Lung (tissue), 12 donors: ENCODE data around the gene CELF6. TPM values are rescaled to one million over a fixed set of nuclear protein-coding genes. Genes with fewer than 3 reads are reported as not detected.
A peak's percentile ranks its signal among the peaks of the same experiment; 100 is the strongest.

ENCODE experiments used
- ATAC-seq: fragments of 200-7000 bp; cut with Tn5 transposase; one replicate; pipeline ENCODE4 v1.9.1; 2020; ENCODE audit warnings: moderate number of reproducible peaks; ENCODE audit not compliant: insufficient read depth, low FRiP score
- DNase-seq, 3 donors: peaks; one replicate each; pipeline ENCODE4 v3.0.0-alpha.2; 2013 to 2017
- H3K27ac ChIP-seq, 2 donors: one replicate each; pipeline ENCODE4 v1.5.1; 2013; ENCODE audit warnings: mild to moderate bottlenecking in 2 of 2, moderate library complexity in 2 of 2, control low read depth in 1 of 2, inconsistent platforms in 1 of 2, low read depth in 1 of 2, low read length in 1 of 2
- H3K27me3 ChIP-seq, 3 donors: one replicate each; pipeline ENCODE4 v1.5.1; 2013; ENCODE audit warnings: low read length in 2 of 3; ENCODE audit not compliant: control insufficient read depth in 3 of 3, insufficient read depth in 3 of 3
- H3K36me3 ChIP-seq, 4 donors: one replicate each; pipeline ENCODE4 v1.5.1; 2013; ENCODE audit warnings: low read length in 4 of 4, mild to moderate bottlenecking in 1 of 4, moderate library complexity in 1 of 4; ENCODE audit not compliant: control insufficient read depth in 4 of 4, insufficient read depth in 4 of 4
- H3K4me1 ChIP-seq, 5 donors: one replicate each; pipeline ENCODE4 v1.5.1; 2013; ENCODE audit warnings: low read length in 5 of 5, mild to moderate bottlenecking in 2 of 5, moderate library complexity in 1 of 5; ENCODE audit not compliant: control insufficient read depth in 5 of 5, insufficient read depth in 5 of 5
- H3K4me3 ChIP-seq: one replicate; pipeline ENCODE4 v1.5.1; 2013; ENCODE audit warnings: mild to moderate bottlenecking, control low read depth, moderate library complexity
- H3K9ac ChIP-seq, 2 donors: one replicate each; pipeline ENCODE4 v1.5.1; 2013; ENCODE audit warnings: low read length in 2 of 2, control low read depth in 1 of 2; ENCODE audit not compliant: insufficient read depth in 1 of 2
- H3K9me3 ChIP-seq, 4 donors: one replicate each; pipeline ENCODE4 v1.5.1; 2013; ENCODE audit warnings: low read length in 3 of 4, mild to moderate bottlenecking in 1 of 4, moderate library complexity in 1 of 4; ENCODE audit not compliant: control insufficient read depth in 4 of 4, insufficient read depth in 3 of 4
- WGBS, 2 donors: extraction: QIAGEN DNeasy Blood & Tissue Kit; methylation state at CpG; one replicate each; pipeline ENCODE4 v1.1.7; 2013; 5-methylcytosine and 5-hydroxymethylcytosine counted together
- polyA plus RNA-seq, 2 donors: library from polyadenylated mRNA; stranded (reverse); fragments of 200-250 nt; gene quantifications; one replicate each; pipeline ENCODE4 v1.2.1, GENCODE V29; 2013
- total RNA-seq, 2 donors: library from RNA; depleted of rRNA in 1 of 2; stranded (reverse); fragments of >200 nt in 1 of 2; gene quantifications; one replicate each; pipeline ENCODE4 v1.2.1, GENCODE V29; 2014 to 2021
- TF ChIP-seq, protein P1 (sequence below): IDR thresholded peaks from 2 replicates; pipeline ENCODE4 v1.5.1; 2012; ENCODE audit warnings: mild to moderate bottlenecking; ENCODE audit errors: control extremely low read depth, extremely low read depth
- donor health status: control.
- donor health status: control.
- donor health status: Bipolar disorder and iron deficiency.
- donor health status: healthy.
- donor health status: DM: yes; HTN: yes; CAD: no.

CELF6 gene
- total and polyA plus RNA-seq, 4 donors = 2.1 to 6.4 (median 3.4) TPM

DNA sequence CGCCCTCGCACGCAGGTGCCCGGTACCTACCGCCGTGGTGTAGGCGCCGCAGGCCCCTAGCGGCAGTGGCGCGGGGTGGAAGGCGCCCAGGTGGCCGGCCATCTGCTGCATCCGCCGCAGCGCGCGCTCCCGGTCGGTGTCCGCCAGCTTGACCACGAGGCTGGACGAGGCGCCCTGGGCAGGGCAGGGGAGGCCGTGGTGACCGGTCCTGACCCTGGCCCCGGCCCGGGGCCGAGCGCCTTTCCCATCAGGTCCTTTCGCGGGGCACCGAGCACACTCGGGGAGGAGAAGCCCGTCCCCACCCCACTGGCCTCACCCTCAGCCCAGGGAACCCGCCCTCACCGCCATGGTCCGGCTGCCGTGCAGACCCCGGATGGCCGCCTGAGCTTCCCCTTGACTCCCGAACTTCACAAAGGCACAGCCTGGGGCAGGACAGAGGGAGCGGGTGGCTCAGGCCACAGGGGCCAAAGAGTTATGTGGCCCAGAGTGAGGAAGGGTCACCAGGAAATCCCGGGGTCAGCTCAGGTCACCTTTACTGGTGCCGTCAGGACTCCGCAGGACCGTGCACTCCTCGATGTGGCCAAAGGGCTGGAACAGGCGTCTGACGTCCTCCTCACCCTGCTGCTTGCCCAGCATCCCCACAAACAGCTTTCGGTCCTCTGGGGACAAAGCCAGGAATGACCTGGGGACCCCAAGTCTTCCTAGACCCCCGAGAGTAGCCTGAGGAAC lies 30.2 kb downstream of the CELF6 start:
- TF ChIP-seq, protein P1, sequence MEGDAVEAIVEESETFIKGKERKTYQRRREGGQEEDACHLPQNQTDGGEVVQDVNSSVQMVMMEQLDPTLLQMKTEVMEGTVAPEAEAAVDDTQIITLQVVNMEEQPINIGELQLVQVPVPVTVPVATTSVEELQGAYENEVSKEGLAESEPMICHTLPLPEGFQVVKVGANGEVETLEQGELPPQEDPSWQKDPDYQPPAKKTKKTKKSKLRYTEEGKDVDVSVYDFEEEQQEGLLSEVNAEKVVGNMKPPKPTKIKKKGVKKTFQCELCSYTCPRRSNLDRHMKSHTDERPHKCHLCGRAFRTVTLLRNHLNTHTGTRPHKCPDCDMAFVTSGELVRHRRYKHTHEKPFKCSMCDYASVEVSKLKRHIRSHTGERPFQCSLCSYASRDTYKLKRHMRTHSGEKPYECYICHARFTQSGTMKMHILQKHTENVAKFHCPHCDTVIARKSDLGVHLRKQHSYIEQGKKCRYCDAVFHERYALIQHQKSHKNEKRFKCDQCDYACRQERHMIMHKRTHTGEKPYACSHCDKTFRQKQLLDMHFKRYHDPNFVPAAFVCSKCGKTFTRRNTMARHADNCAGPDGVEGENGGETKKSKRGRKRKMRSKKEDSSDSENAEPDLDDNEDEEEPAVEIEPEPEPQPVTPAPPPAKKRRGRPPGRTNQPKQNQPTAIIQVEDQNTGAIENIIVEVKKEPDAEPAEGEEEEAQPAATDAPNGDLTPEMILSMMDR = no peak
- H3K36me3 ChIP-seq = peaks cover 0 to 6% (median 1%) of the 10 kb centered on the region in 4 donors
- no peaks in the 10 kb centered on the region for H3K4me1 ChIP-seq
- no peaks in the 10 kb centered on the region for H3K9me3 ChIP-seq
- H3K9ac ChIP-seq = no peak overlapping the region
- H3K4me3 ChIP-seq = no peak overlapping the region
- no peak overlapping the region for H3K27ac ChIP-seq
- ATAC-seq = no peak
- H3K27me3 ChIP-seq = no peaks in the 10 kb centered on the region
- no peak for DNase-seq
- 91 to 95% methylated on average over 52 of the region's 52 CpGs for WGBS, 2 donors

DNA sequence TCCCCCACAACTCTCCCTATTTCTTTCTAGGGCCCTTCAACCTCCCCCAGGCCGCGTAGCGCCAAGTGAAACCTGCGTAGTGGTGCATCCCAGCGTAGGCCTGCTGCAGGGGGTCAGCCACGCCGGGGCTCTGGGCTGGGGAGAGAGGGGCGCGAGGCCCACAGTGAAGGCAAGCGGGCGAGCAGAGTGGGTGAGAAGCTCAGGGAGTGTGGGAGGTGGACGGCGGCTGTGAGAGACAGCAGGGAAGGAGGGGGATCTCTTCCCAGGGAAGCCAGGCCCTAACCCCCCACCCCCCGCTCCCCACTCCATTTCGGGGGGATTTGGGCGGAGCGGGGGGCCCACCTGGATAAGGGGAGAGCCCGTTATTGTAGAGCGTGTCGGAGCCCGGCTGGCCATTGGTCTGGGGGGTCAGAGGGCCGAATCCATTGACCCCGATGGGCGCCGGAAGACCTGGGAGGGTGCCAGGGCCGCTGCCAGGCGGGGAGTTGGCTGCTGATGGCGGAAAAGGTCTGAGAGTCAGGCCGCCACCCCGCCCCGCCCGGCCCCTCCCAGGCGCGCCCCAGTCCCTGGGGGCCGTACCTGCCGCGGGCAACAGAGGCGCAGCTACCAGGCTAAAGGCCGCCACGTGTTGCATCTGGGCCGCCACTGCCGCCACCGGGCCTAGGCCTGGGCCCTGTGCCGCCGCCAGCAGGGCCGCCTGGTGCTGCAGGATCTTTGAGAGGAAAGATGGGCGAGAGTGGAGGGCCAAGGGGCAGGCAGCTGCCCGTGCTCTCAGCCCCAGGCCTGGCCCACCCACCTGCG lies 31.0 kb downstream of the CELF6 start:
- peaks cover 0 to 6% (median 1%) of the 10 kb centered on the region in 4 donors for H3K36me3 ChIP-seq
- no peak for DNase-seq
- no peaks in the 10 kb centered on the region for H3K27me3 ChIP-seq
- no peak overlapping the region for H3K9ac ChIP-seq
- TF ChIP-seq, protein P1 = no peak
- no peaks in the 10 kb centered on the region for H3K4me1 ChIP-seq
- H3K27ac ChIP-seq = no peak overlapping the region
- WGBS, 2 donors = 95 to 98% methylated on average over 49 of the region's 49 CpGs
- no peaks in the 10 kb centered on the region for H3K9me3 ChIP-seq
- ATAC-seq = no peak
- H3K4me3 ChIP-seq = no peak overlapping the region

DNA sequence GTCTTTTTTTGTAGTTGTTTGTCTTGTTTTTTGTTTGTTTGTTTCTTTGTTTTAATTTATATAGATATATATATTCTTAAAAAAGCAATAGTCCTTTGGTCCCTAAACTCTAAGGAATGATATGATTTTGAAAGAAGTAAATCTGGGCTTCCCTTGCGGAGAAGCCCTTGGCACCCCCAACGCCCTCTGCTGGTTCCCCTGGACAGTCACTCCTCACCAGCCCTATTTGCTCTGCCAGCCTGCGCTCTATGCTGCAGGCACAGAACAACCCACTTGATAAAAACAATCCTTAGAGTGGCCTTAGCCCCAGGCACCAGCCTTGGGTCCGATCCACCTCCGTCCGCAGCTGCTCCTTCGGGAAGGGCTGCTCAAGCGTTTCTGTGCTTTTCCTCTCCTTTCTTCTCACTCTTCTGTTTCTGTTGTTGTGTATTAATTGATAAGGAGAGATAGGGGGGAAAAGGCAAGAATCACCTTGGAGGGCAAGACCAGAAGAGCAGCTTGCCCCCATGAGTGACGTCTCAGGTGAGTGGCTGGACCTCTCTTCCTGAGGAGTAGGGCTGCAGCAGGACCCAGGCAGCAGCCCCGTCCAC lies 33.9 kb downstream of the CELF6 start:
- DNase-seq (peak; percentile 9 to 23 (median 22)), ATAC-seq (peak; percentile 75)
- Histone ChIP-seq H3K27me3 (no peaks in the 10 kb centered on the region), H3K9ac (no peak overlapping the region), H3K9me3 (no peaks in the 10 kb centered on the region), H3K27ac (no peak overlapping the region), H3K36me3 (peaks cover 0 to 6% (median 1%) of the 10 kb centered on the region in 4 donors), H3K4me3 (no peak overlapping the region), H3K4me1 (no peaks in the 10 kb centered on the region)
- TF ChIP-seq, protein P1 = peak; percentile 28
- WGBS, 2 donors = 60 to 62% methylated on average over 10 of the region's 10 CpGs
